Measurements from ENCODE around the gene POLR3K.

POLR3K gene

DNA sequence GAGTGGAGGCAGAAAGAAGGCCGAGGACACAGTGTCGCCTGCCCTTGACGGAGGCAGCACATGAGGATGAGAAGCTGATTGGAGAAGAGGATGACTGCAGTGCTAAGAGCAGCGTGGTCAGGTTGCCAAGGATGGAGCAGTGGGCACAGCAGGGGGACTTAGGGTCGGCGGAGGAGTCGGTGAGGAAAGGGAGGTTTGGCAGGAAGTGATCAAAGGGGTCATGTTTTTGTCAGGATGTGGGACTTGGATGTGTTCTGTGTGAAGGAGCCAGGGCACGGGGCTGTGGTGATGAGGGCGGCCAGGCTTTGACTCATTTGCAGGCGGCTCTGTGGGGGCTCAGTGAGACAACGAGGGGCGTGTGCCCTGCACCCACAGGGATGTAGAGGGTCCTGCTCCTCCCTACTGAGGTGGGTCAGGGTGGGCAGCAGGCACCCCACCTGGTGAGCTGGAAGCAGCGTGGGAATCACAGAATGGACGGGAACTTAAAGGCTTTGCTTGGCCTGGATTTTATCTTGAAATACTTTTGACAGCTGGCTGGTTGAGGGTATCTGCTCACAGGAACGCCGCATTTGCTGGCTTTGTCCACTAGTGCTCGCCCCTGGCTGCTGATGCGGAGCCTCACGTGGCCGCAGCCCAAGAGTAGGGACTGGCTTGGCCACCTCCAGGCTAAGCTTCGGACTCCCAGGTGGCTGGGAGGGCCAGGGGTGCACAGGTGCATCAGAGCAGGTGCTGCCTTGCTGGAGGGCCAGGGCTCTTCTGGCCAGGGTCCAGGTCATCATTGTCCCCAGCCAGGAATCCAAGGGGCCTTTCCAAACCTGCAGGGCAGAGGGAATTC lies 30.6 kb upstream of the POLR3K start:
- TF ChIP-seq MYC (IDR thresholded peaks at IDR 0.05; ENCODE audit: low read depth, low read length) (no peak), POLR2A (IDR thresholded peaks at IDR 0.05; ENCODE audit: extremely low read depth, insufficient read length) (no peak)
- TF ChIP-seq, protein P1, sequence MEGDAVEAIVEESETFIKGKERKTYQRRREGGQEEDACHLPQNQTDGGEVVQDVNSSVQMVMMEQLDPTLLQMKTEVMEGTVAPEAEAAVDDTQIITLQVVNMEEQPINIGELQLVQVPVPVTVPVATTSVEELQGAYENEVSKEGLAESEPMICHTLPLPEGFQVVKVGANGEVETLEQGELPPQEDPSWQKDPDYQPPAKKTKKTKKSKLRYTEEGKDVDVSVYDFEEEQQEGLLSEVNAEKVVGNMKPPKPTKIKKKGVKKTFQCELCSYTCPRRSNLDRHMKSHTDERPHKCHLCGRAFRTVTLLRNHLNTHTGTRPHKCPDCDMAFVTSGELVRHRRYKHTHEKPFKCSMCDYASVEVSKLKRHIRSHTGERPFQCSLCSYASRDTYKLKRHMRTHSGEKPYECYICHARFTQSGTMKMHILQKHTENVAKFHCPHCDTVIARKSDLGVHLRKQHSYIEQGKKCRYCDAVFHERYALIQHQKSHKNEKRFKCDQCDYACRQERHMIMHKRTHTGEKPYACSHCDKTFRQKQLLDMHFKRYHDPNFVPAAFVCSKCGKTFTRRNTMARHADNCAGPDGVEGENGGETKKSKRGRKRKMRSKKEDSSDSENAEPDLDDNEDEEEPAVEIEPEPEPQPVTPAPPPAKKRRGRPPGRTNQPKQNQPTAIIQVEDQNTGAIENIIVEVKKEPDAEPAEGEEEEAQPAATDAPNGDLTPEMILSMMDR (IDR thresholded peaks at IDR 0.05; ENCODE audit: low read depth, low read length) = no peak
- TF ChIP-seq, protein P2, sequence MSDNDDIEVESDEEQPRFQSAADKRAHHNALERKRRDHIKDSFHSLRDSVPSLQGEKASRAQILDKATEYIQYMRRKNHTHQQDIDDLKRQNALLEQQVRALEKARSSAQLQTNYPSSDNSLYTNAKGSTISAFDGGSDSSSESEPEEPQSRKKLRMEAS (IDR thresholded peaks at IDR 0.05; ENCODE audit: low read depth, low read length) = no peak
- no peak overlapping the region for H3K4me3 ChIP-seq (ENCODE audit: low read depth, low read length)
- peak; percentile 80 for DNase-seq (ENCODE audit: low read depth)

- no peak for TF ChIP-seq MYC (IDR thresholded peaks at IDR 0.05; ENCODE audit: low read depth, low read length)
- TF ChIP-seq POLR2A (IDR thresholded peaks at IDR 0.05; ENCODE audit: extremely low read depth, insufficient read length) = no peak
- TF ChIP-seq, protein P1 (IDR thresholded peaks at IDR 0.05; ENCODE audit: low read depth, low read length) = no peak
- TF ChIP-seq, protein P2 (IDR thresholded peaks at IDR 0.05; ENCODE audit: low read depth, low read length) = no peak
- no peak overlapping the region for H3K4me3 ChIP-seq (ENCODE audit: low read depth, low read length)
- DNase-seq (ENCODE audit: low read depth) = no peak
Measured at GRCh38 chr16:83060-83603, 29.7 kb upstream of the POLR3K start.

DNA sequence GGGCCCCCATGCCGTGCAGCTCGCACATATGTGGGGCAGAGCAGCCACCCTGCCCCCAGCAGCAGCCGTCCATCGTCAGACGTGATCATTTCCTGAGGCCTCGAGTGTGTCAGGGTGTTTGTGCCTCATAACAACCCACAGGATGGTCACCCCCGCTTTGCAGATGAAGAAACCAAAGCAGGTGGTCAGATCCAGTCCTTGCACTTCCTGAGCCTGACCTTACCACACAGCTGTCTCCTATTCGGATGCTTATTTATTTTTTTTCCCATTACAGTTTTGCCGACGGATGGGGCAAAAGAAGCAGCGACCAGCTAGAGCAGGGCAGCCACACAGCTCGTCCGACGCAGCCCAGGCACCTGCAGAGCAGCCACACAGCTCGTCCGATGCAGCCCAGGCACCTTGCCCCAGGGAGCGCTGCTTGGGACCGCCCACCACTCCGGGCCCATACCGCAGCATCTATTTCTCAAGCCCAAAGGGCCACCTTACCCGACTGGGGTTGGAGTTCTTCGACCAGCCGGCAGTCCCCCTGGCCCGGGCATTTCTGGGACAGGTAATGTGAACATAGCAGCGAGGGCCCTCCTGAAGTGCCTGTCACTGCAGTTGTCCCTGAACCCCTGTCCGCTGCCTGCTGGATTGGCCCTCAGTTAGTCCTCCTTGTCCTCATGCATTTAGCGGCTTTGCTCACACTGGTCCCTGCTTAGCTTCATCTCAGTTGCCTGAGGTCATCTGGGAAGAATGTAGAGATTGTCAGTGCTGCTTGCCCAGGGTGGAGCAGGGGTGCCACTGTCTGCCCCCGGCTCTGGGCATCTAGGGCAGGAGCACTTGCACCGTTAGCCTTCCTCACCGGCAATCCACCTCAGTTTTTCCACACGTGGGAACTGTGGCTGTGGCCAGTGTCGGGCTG lies 26.0 kb upstream of the POLR3K start:
- TF ChIP-seq, protein P2 (IDR thresholded peaks at IDR 0.05; ENCODE audit: low read depth, low read length) = no peak
- TF ChIP-seq POLR2A (IDR thresholded peaks at IDR 0.05; ENCODE audit: extremely low read depth, insufficient read length) = no peak
- TF ChIP-seq MYC (IDR thresholded peaks at IDR 0.05; ENCODE audit: low read depth, low read length) = no peak
- TF ChIP-seq, protein P1 (IDR thresholded peaks at IDR 0.05; ENCODE audit: low read depth, low read length) = no peak
- DNase-seq (ENCODE audit: low read depth) = peak; percentile 68

DNA sequence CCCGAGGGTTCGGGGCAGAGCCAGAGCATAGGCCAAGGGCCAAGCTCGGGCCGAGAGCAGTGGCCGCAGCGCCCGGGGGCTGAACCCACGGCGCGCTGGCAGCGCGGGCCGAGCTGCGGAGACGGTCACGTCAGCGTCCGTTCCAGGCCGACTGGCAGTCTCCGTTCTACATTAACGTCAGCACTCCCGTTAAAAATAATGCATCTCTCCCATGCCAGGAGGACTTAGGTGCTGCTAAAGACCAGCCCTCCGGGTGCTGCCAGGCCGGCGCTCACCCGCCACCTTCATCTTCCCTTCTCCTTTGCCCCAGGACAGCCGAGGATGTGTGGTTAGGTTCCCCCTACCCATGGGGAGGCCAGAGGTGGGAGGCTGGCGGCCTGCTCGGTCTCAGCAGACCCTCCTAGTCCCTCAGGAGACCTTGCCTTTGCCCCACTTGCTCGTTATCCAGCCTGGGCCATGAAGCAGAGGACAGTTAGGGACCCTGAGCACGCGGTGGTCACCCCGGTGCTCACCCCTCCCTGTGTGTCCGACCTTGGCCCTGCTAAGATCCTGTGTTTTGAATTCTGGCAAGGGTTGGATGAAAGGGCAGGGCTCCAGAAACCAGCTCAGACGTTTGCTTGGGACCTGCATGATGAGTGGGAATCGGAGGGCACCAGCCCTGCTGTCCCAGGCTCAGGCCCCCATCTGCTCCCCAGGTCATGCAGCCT lies 25.2 kb upstream of the POLR3K start:
- peak; percentile 32 for DNase-seq (ENCODE audit: low read depth)
- H3K4me3 ChIP-seq (ENCODE audit: low read depth, low read length) = peak overlapping the region; percentile 64
- TF ChIP-seq, protein P2 (IDR thresholded peaks at IDR 0.05; ENCODE audit: low read depth, low read length) = no peak
- TF ChIP-seq POLR2A (IDR thresholded peaks at IDR 0.05; ENCODE audit: extremely low read depth, insufficient read length) = no peak
- TF ChIP-seq, protein P1 (IDR thresholded peaks at IDR 0.05; ENCODE audit: low read depth, low read length) = no peak
- TF ChIP-seq MYC (IDR thresholded peaks at IDR 0.05; ENCODE audit: low read depth, low read length) = no peak

More for the DNA sequence above, 26.0 kb upstream of the POLR3K start:
- H3K4me3 ChIP-seq (ENCODE audit: low read depth, low read length) = peak overlapping the region; percentile 64

Measured in NB4 (cell line).